ENCODE results near the gene RIMBP2.

Gene RIMBP2

DNA sequence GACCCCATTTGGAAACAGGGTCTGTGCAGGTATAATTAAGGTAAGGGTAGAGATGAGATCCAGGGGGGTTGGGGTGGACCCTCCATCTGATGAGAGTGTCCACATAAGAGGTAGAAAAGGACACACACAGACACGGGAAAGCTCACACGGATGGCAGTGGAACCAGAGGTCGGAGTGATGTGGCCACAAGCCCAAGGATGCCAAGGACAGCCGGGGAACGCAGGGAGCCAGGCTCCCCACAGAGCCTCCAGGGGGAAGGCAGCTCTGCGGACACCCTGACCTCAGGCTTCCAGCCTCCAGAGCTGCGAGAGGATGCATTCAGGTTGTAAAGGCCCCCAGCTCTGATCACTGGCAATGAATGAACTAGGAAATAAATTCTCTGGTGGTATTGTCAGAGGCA, 33.0 kb downstream of the RIMBP2 start:
- no peak for TF ChIP-seq EZH2phosphoT487 (IDR thresholded peaks at IDR 0.05; ENCODE audit: low read depth)
- TF ChIP-seq, protein P1, sequence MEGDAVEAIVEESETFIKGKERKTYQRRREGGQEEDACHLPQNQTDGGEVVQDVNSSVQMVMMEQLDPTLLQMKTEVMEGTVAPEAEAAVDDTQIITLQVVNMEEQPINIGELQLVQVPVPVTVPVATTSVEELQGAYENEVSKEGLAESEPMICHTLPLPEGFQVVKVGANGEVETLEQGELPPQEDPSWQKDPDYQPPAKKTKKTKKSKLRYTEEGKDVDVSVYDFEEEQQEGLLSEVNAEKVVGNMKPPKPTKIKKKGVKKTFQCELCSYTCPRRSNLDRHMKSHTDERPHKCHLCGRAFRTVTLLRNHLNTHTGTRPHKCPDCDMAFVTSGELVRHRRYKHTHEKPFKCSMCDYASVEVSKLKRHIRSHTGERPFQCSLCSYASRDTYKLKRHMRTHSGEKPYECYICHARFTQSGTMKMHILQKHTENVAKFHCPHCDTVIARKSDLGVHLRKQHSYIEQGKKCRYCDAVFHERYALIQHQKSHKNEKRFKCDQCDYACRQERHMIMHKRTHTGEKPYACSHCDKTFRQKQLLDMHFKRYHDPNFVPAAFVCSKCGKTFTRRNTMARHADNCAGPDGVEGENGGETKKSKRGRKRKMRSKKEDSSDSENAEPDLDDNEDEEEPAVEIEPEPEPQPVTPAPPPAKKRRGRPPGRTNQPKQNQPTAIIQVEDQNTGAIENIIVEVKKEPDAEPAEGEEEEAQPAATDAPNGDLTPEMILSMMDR (IDR thresholded peaks at IDR 0.05; ENCODE audit: low read depth, low read length): no peak
- no peak overlapping the region for H3K4me3 ChIP-seq (ENCODE audit: low read length)
- no peak overlapping the region for H3K4me2 ChIP-seq (ENCODE audit: low read length)
- no peak overlapping the region for H3K27ac ChIP-seq (ENCODE audit: low read length)
- H3K9me3 ChIP-seq (ENCODE audit: insufficient read depth, low read length): no peaks in the 10 kb centered on the region
- H3K4me1 ChIP-seq (ENCODE audit: low read length): no peaks in the 10 kb centered on the region
- no peaks in the 10 kb centered on the region for H3K27me3 ChIP-seq (ENCODE audit: low read depth, low read length)
- no peaks in the 10 kb centered on the region for H4K20me1 ChIP-seq (ENCODE audit: insufficient read depth, low read length)
- no peak overlapping the region for H2AFZ ChIP-seq (ENCODE audit: low read depth, low read length)
- H3K36me3 ChIP-seq (replicated peaks; ENCODE audit: low read depth, low read length): no peaks in the 10 kb centered on the region
- no peak overlapping the region for H3K9ac ChIP-seq (ENCODE audit: low read length)
- H3K79me2 ChIP-seq (ENCODE audit: low read length): no peaks in the 10 kb centered on the region

DNA sequence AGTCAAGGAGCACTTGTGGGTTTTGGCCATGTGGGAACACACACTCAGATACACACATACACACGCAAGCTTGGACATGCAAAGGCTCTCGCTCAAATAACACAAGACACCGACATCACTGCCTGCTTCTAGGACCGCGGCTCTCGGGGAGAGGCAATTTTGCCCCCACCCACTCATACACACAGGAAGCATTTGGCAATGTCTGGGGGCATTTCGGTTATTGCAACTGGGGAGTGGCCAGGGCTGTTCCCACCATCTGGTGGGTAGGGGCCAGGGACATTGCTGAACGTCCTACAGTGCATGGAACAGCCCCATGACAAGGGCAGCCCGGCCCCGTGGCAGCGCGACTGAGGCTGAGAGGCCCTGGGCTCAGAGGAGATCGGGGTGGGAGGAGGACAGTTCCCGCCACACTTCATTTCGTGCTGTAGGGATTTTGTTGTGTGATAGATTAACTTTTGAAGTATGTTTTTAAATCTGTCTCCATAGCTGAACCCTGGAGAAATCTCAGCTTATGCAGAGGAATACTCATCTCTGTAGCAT, 35.6 kb downstream of the RIMBP2 start:
- Histone ChIP-seq H3K27me3 (ENCODE audit: low read depth, low read length) (no peaks in the 10 kb centered on the region), H3K4me1 (ENCODE audit: low read length) (no peaks in the 10 kb centered on the region), H3K4me2 (ENCODE audit: low read length) (no peak overlapping the region), H3K36me3 (replicated peaks; ENCODE audit: low read depth, low read length) (no peaks in the 10 kb centered on the region), H4K20me1 (ENCODE audit: insufficient read depth, low read length) (no peaks in the 10 kb centered on the region), H3K9ac (ENCODE audit: low read length) (no peak overlapping the region), H3K79me2 (ENCODE audit: low read length) (no peaks in the 10 kb centered on the region), H3K9me3 (ENCODE audit: insufficient read depth, low read length) (no peaks in the 10 kb centered on the region), H3K4me3 (ENCODE audit: low read length) (no peak overlapping the region), H2AFZ (ENCODE audit: low read depth, low read length) (no peak overlapping the region), H3K27ac (ENCODE audit: low read length) (no peak overlapping the region)
- TF ChIP-seq, protein P1 (IDR thresholded peaks at IDR 0.05; ENCODE audit: low read depth, low read length): no peak
- TF ChIP-seq EZH2phosphoT487 (IDR thresholded peaks at IDR 0.05; ENCODE audit: low read depth): no peak

DNA sequence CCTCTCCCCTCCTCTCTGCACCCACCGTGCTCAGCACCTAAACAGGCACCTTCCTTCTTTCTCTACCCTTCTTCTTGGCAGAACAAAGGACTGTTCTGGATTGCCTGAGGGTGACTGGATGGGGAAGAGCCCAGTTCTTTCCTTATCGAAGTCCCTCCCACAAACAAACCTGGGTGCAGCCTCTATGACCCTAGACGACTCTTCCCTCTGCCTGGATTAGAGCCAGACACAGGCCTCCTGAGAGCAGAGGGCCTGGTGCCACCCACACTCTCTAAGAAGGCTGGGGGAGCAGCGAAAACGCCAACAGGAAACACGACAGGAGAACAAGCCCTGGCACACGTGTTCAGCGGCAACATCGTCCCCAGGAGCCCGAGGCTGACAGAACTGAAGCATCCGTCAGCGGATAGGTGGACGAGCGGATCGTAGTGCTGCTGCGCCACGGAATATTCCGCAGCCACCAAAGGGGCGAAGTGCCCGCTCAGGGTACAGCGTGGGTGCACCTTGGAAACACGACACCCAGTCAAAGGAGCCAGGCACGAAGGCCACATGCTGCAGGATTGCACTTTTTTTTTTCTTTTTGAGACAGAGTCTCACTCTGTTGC, 38.0 kb downstream of the RIMBP2 start:
- Histone ChIP-seq H3K27ac (ENCODE audit: low read length) (no peak overlapping the region), H3K27me3 (ENCODE audit: low read depth, low read length) (no peaks in the 10 kb centered on the region), H3K9ac (ENCODE audit: low read length) (no peak overlapping the region), H4K20me1 (ENCODE audit: insufficient read depth, low read length) (no peaks in the 10 kb centered on the region), H2AFZ (ENCODE audit: low read depth, low read length) (no peak overlapping the region), H3K4me2 (ENCODE audit: low read length) (no peak overlapping the region), H3K36me3 (replicated peaks; ENCODE audit: low read depth, low read length) (no peaks in the 10 kb centered on the region), H3K9me3 (ENCODE audit: insufficient read depth, low read length) (no peaks in the 10 kb centered on the region), H3K4me3 (ENCODE audit: low read length) (no peak overlapping the region), H3K4me1 (ENCODE audit: low read length) (no peaks in the 10 kb centered on the region), H3K79me2 (ENCODE audit: low read length) (no peaks in the 10 kb centered on the region)
- TF ChIP-seq, protein P1 (IDR thresholded peaks at IDR 0.05; ENCODE audit: low read depth, low read length): no peak
- no peak for TF ChIP-seq EZH2phosphoT487 (IDR thresholded peaks at IDR 0.05; ENCODE audit: low read depth)

DNA sequence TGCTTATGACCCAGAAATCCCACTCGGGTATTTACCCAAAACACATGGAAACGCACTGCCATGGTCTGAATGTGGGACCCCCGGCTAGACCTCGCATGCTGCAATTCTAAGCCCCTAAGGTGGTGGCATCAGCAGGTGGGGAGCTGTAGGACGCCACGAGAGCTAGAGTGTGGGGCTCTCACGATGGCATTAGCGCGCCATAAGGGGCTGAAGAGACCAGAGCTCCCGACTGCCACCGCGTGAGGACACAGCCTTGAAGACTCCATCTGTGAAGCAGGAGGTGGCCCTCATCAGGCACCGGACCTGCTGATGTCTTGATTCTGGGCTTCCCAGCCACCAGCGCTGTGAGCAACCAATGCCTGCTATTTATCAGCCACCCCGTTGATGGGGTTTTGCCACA, 40.3 kb downstream of the RIMBP2 start:
- Histone ChIP-seq H2AFZ (ENCODE audit: low read depth, low read length) (no peak overlapping the region), H3K36me3 (replicated peaks; ENCODE audit: low read depth, low read length) (no peaks in the 10 kb centered on the region), H3K27ac (ENCODE audit: low read length) (no peak overlapping the region), H3K4me3 (ENCODE audit: low read length) (no peak overlapping the region), H3K9me3 (ENCODE audit: insufficient read depth, low read length) (no peaks in the 10 kb centered on the region), H3K79me2 (ENCODE audit: low read length) (no peaks in the 10 kb centered on the region), H3K4me1 (ENCODE audit: low read length) (no peaks in the 10 kb centered on the region), H4K20me1 (ENCODE audit: insufficient read depth, low read length) (no peaks in the 10 kb centered on the region), H3K4me2 (ENCODE audit: low read length) (no peak overlapping the region), H3K27me3 (ENCODE audit: low read depth, low read length) (no peaks in the 10 kb centered on the region), H3K9ac (ENCODE audit: low read length) (no peak overlapping the region)
- TF ChIP-seq, protein P1 (IDR thresholded peaks at IDR 0.05; ENCODE audit: low read depth, low read length): no peak
- TF ChIP-seq EZH2phosphoT487 (IDR thresholded peaks at IDR 0.05; ENCODE audit: low read depth): no peak

All from OCI-LY3 (cell line).